OCI-LY3 (cell line): ENCODE results near the gene PADI3.
"Not testable (repeated sequence)": the region's sequence is repeated elsewhere in the genome, so short reads cannot be mapped to it uniquely, and the experiment has no call there.

ENCODE experiments used
- CTCF ChIP-seq: fragments of 200-600, 300-600 bp; sonication (generic); IDR thresholded peaks from 2 replicates; pipeline ENCODE4 v1.5.1; 2014; ENCODE audit warnings: antibody characterized with exemption, low read length, low read depth
- EZH2phosphoT487 ChIP-seq: fragments of 200-600 bp; shearing (Covaris generic); IDR thresholded peaks from 2 replicates; pipeline ENCODE4 v1.6.1; 2018; ENCODE audit warnings: antibody characterized with exemption, mixed run types, low read depth

DNA sequence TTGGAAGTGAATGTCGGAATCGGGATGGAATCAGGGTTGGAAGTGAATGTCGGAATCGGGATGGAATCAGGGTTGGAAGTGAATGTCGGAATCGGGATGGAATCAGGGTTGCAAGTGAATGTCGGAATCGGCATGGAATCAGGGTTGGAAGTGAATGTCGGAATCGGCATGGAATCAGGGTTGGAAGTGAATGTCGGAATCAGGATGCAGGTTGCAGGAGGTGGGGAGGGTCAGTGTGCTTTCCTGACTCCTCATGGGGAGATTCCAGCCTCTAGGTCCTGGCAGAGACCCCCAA, 7.2 kb upstream of the PADI3 start:
- TF ChIP-seq CTCF, EZH2phosphoT487: not testable (repeated sequence)
